Spleen (tissue), 11 donors: ENCODE results near the gene SH2D3C. TPM values are rescaled to one million over a fixed set of nuclear protein-coding genes. Genes with fewer than 3 reads are reported as not detected.

ENCODE experiments used
- DNase-seq: peaks from one replicate; pipeline ENCODE4 v3.0.0-alpha.2; 2020
- H3K27ac ChIP-seq, 8 donors: fragments of 200-600 bp; sonication (generic) in 7 of 8; 1 replicate in 4 of 8; 2 replicates in 4 of 8; pipeline versions ENCODE4 v1.5.0 to v1.8.0; 2016 to 2021; ENCODE audit warnings: inconsistent platforms in 4 of 8, mild to moderate bottlenecking in 4 of 8, moderate library complexity in 1 of 8
- H3K27me3 ChIP-seq, 7 donors: fragments of 200-600 bp; sonication (generic) in 6 of 7; replicated peaks in 1 of 7; 1 replicate in 4 of 7; 2 replicates in 3 of 7; pipeline versions ENCODE4 v1.5.0 to v1.8.0; 2016 to 2021; ENCODE audit warnings: inconsistent platforms in 3 of 7, mild to moderate bottlenecking in 1 of 7
- H3K36me3 ChIP-seq, 6 donors: fragments of 200-600 bp; sonication (generic) in 5 of 6; 1 replicate in 4 of 6; 2 replicates in 2 of 6; pipeline versions ENCODE4 v1.5.0 to v1.8.0; 2016 to 2021; ENCODE audit warnings: inconsistent platforms in 2 of 6
- H3K4me1 ChIP-seq, 6 donors: fragments of 200-600 bp; sonication (generic) in 5 of 6; 1 replicate in 3 of 6; 2 replicates in 3 of 6; pipeline versions ENCODE4 v1.5.0 to v1.8.0; 2016 to 2021; ENCODE audit warnings: inconsistent platforms in 3 of 6
- H3K4me3 ChIP-seq, 8 donors: fragments of 200-600 bp; sonication (generic) in 7 of 8; 1 replicate in 4 of 8; 2 replicates in 4 of 8; pipeline versions ENCODE4 v1.5.0 to v1.8.0; 2016 to 2021; ENCODE audit warnings: inconsistent platforms in 4 of 8, mild to moderate bottlenecking in 4 of 8, moderate library complexity in 2 of 8
- H3K9me3 ChIP-seq, 8 donors: fragments of 200-600 bp; sonication (generic) in 7 of 8; 1 replicate in 4 of 8; 2 replicates in 4 of 8; pipeline versions ENCODE4 v1.5.0 to v1.8.0; 2016 to 2021; ENCODE audit warnings: inconsistent platforms in 4 of 8
- POLR2A ChIP-seq, 3 donors: fragments of 450-650 bp; IDR thresholded peaks; one replicate each; pipeline ENCODE4 v1.5.1; 2017; ENCODE audit warnings: antibody characterized with exemption in 3 of 3, mild to moderate bottlenecking in 1 of 3
- POLR2AphosphoS5 ChIP-seq, 3 donors: sonication (generic); formaldehyde crosslinking; IDR thresholded peaks; one replicate each; pipeline ENCODE4 v1.5.1; 2017; ENCODE audit warnings: antibody characterized with exemption in 3 of 3
- WGBS, 5 donors: extraction: QIAGEN DNeasy Blood & Tissue Kit in 3 of 5; methylation state at CpG; one replicate each; pipeline versions ENCODE4 v1.1.5 to v1.1.7; 2013 to 2018; 5-methylcytosine and 5-hydroxymethylcytosine counted together
- intact Hi-C: fragments of 100-400 bp; cut with DNase I; formaldehyde crosslinking; loops from one replicate; pipeline ENCODE4 v1.15.0; 2023; ENCODE audit warnings: low total_unique reads
- polyA plus RNA-seq, 3 donors: library from polyadenylated mRNA; stranded (reverse); fragments of 200-250 nt; gene quantifications; one replicate each; pipeline ENCODE4 v1.2.1, GENCODE V29; 2013
- total RNA-seq, 7 donors: library from RNA; depleted of rRNA in 3 of 7; stranded (reverse); fragments of >200 nt in 3 of 7; fragmentation: NEBNext Ultra II Directional in 4 of 7; extraction: Animal tissue kit (Norgen Biotek cat#: 25700) in 4 of 7; gene quantifications; one replicate each; pipeline versions ENCODE4 v1.1.0 to v1.2.1, GENCODE V29; 2016 to 2021
- TF ChIP-seq, protein P1 (sequence below), 11 experiments: fragments of 200-600 bp in 7 of 11; fragments of 450-650 bp in 4 of 11; sonication (generic) in 4 of 11; IDR thresholded peaks in 8 of 11; conservative IDR thresholded peaks in 3 of 11; 1 replicate in 7 of 11; 2 replicates in 4 of 11; pipeline versions ENCODE4 v1.4.0 to v1.8.0; 2016 to 2021; ENCODE audit warnings: antibody characterized with exemption in 11 of 11, inconsistent platforms in 4 of 11, mild to moderate bottlenecking in 1 of 11
- donor health status: healthy with polysubstance abuse.
- donor health status: DM: no; HTN: no; CAD: no; lungs with moderate emphysema.
- donor health status: DM: no; HTN: no; CAD: no.
- donor health status: Bipolar disorder and iron deficiency.
- donor health status: healthy.
- donor health status: DM: no; HTN: no; CAD: no.
- donor health status: DM: yes; HTN: yes; CAD: no.

SH2D3C gene
- total and polyA plus RNA-seq, 10 donors, result 27.0 to 85.4 (median 50.9) TPM

GRCh38 chr9:127711831-127712274, 66.6 kb downstream of the SH2D3C start:
- Histone ChIP-seq H3K36me3 (peaks cover 0 to 12% (median 0%) of the 10 kb centered on the region in 6 donors), H3K4me1 (peaks cover 11 to 52% (median 38%) of the 10 kb centered on the region in 6 donors), H3K27ac (no peak overlapping the region), H3K4me3 (no peak overlapping the region), H3K27me3 (no peaks in the 10 kb centered on the region), H3K9me3 (no peaks in the 10 kb centered on the region)
- DNase-seq, result no peak
- TF ChIP-seq POLR2AphosphoS5 (IDR thresholded peaks at IDR 0.05), result no peak
- no peak for TF ChIP-seq POLR2A (IDR thresholded peaks at IDR 0.05)
- TF ChIP-seq, protein P1, sequence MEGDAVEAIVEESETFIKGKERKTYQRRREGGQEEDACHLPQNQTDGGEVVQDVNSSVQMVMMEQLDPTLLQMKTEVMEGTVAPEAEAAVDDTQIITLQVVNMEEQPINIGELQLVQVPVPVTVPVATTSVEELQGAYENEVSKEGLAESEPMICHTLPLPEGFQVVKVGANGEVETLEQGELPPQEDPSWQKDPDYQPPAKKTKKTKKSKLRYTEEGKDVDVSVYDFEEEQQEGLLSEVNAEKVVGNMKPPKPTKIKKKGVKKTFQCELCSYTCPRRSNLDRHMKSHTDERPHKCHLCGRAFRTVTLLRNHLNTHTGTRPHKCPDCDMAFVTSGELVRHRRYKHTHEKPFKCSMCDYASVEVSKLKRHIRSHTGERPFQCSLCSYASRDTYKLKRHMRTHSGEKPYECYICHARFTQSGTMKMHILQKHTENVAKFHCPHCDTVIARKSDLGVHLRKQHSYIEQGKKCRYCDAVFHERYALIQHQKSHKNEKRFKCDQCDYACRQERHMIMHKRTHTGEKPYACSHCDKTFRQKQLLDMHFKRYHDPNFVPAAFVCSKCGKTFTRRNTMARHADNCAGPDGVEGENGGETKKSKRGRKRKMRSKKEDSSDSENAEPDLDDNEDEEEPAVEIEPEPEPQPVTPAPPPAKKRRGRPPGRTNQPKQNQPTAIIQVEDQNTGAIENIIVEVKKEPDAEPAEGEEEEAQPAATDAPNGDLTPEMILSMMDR (IDR thresholded peaks at IDR 0.05 in 8 of 11, conservative IDR thresholded peaks at IDR 0.05 in 3 of 11), result no peak
- 67 to 92% (median 86%) methylated on average over 4 to 11 of the region's 11 CpGs for WGBS, 5 donors
- intact Hi-C loops, result no loop called here

GRCh38 chr9:127711226-127711701, 67.2 kb downstream of the SH2D3C start:
- TF ChIP-seq, protein P1 (IDR thresholded peaks at IDR 0.05 in 8 of 11, conservative IDR thresholded peaks at IDR 0.05 in 3 of 11), result no peak
- TF ChIP-seq POLR2A (IDR thresholded peaks at IDR 0.05), result no peak
- no peak for TF ChIP-seq POLR2AphosphoS5 (IDR thresholded peaks at IDR 0.05)
- Histone ChIP-seq H3K9me3 (no peaks in the 10 kb centered on the region), H3K27me3 (no peaks in the 10 kb centered on the region), H3K27ac (no peak overlapping the region), H3K36me3 (peaks cover 0 to 12% (median 0%) of the 10 kb centered on the region in 6 donors), H3K4me3 (no peak overlapping the region), H3K4me1 (peaks cover 11 to 52% (median 36%) of the 10 kb centered on the region in 6 donors)
- intact Hi-C loops, result no loop called here
- DNase-seq, result no peak
- 15 to 50% (median 39%) methylated on average over 7 to 9 of the region's 9 CpGs for whole genome bisulfite sequencing, 5 donors

DNA sequence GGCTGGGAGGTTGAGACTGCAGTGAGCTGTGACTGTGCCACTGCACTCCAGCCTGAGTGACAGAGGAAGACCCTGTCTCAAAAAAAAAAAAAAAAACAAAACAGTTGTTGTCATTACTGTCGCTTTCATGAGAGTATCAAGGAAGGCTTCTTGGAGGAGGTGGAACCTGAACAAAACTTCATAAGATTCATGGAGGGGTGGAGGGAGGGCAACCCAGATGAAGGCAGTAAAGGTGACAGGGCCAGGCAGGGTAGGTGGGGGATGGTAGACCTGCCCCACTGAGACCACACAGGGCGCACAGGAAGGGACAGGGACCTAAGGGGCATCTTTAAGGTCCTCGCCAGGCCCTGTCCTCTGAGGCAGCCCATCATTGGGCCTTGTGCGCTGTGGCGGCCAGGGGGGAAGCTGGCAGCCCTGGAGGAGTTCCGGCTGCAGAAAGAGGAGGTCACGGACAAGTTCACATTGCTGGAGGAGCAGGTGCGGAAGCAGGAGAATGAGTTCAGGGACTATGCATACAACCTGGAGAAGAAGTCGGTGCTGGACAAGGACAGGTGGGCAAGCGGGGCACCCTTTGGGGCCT, 68.2 kb downstream of the SH2D3C start:
- no peaks in the 10 kb centered on the region for H3K27me3 ChIP-seq
- intact Hi-C loops, result no loop called here
- 75 to 96% (median 83%) methylated on average over 10 of the region's 10 CpGs for WGBS, 5 donors
- no peak for DNase-seq
- peaks cover 6 to 47% (median 31%) of the 10 kb centered on the region in 6 donors for H3K4me1 ChIP-seq
- TF ChIP-seq, protein P1 (IDR thresholded peaks at IDR 0.05 in 8 of 11, conservative IDR thresholded peaks at IDR 0.05 in 3 of 11), result no peak
- TF ChIP-seq POLR2AphosphoS5 (IDR thresholded peaks at IDR 0.05), result peak in 1 of 3 donors; percentile 14
- peaks cover 0 to 12% (median 0%) of the 10 kb centered on the region in 6 donors for H3K36me3 ChIP-seq
- no peak overlapping the region for H3K4me3 ChIP-seq
- no peak overlapping the region for H3K27ac ChIP-seq
- no peaks in the 10 kb centered on the region for H3K9me3 ChIP-seq

DNA sequence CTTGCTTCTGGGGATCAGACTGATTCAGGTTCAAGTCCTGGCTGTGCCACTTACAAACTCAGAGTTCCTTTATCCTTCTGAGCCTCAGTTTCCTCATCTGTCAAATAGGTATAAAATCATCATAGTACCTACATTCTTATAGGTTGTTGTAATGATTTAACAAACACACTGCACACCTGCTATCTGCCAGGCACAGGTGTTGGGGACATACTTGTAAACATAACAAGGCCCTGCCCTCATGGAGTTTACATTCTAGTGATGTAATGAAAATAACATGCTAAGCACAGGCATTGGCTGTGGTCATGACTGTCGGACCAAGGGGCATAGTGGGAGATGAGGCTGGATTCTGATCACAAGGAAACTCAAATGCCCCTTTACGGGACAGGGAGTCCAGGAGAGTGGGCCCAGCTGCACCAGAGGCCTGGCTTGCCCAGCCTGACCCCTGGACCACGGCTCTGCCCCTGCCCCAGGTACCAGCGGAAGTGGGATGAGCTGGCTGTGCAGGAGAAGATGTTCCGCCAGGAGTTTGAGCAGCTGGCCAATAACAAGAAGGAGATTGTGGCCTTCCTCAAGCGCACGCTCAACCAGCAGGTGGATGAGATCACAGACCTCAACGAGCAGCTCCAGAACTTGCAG, 69.4 kb downstream of the SH2D3C start:
- Histone ChIP-seq H3K36me3 (peaks cover 0 to 12% (median 0%) of the 10 kb centered on the region in 6 donors), H3K27ac (no peak overlapping the region), H3K4me1 (peaks cover under 1 to 34% (median 20%) of the 10 kb centered on the region in 6 donors), H3K4me3 (no peak overlapping the region), H3K9me3 (no peaks in the 10 kb centered on the region), H3K27me3 (no peaks in the 10 kb centered on the region)
- intact Hi-C loops, result no loop called here
- DNase-seq, result no peak
- TF ChIP-seq POLR2A (IDR thresholded peaks at IDR 0.05) (no peak), POLR2AphosphoS5 (IDR thresholded peaks at IDR 0.05) (no peak)
- TF ChIP-seq, protein P1 (IDR thresholded peaks at IDR 0.05 in 8 of 11, conservative IDR thresholded peaks at IDR 0.05 in 3 of 11), result no peak
- 90 to 99% (median 95%) methylated on average over 8 of the region's 8 CpGs for WGBS, 5 donors
